GM21367 (cell line): ENCODE data around the gene PNMA6E.
"Not testable (repeated sequence)": the region's sequence is repeated elsewhere in the genome, so short reads cannot be mapped to it uniquely, and the experiment has no call there.

ENCODE experiments used
- ATAC-seq: cut with Tn5 transposase; IDR thresholded peaks from one replicate; pipeline ENCODE4 v1.9.1; 2021; ENCODE audit not compliant: unreplicated experiment

PNMA6E gene

DNA sequence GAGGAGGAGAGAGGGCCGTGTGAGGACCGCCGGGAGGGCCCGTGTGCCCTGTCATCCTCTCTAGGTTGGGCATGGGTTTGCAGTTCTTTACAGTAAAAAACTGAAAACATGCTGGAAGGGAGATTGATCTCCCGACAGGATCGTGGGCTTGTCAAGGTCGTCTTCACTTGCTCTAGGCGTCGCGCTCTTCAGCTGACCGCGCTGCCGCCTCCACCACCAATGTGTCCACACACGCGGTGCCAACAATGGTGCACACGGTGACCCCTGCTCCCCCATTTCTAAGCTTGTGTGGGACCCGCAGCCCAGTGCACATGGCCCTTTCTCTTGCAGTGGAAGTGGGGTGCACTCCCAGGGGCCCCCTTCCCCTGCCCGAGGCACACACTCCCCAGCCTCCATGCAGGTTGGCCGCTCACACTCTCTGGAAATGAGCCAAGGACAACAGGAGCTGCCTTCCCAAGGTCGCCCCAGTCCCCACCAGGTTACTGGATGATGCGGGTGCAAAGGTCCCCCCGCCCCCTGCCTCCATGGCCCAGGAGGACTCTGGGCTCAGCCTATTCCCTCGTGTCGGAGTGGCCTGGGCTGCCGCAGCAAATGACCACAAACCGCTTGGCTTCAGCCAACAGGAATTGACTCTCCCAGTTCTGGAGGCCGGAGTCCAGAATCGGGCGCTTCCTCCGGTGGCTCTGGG, 8.4 kb upstream of the PNMA6E start:
- no peak for ATAC-seq

DNA sequence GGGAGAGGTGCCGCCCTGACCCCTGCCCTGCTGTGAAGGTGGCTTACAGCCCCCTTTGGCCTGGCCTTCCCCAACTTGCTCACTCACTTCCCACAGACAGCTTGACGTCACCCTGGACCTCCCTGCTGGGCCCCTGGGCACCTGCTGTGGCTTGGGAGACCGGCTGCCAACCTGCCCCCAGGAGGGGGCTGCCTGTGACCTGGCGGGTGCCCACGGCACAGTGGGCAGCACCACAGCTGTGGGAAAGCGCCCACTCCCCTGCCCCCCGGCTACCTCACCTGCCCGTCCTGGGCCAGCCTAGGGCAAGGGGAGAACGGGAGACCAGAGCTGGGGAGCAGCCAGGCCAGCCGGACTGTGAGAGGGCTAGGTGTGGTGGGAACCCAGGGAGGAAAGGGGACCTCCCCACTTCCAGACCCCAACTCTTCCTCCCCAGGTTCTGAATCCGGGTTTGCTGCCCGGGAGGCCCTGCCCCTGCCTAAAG, 7.8 kb upstream of the PNMA6E start:
- no peak for ATAC-seq

DNA sequence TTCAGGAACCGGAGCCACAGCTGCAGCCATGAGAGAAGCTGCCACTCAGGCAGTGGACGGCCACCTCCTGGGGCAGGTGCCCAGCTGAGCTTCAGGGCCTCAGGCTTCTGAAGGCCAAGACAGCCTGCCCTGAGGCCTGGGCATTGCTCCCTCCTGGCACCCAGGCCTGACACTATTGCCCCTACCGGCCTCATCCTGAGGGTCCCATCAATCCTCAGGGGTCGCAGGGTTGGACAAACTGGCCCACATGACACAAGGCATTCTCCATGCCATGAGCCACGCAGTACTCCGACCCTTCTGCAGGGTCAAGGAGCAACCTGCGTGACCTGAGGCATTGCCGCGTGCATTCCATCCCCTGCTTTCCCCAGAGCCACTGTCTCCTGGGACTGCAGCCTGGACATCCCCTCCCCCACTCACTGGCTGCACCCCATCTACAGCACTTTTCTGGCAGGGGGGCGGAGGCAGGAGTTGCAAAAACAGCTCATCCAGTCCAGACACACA, 7.1 kb upstream of the PNMA6E start:
- ATAC-seq = no peak

DNA sequence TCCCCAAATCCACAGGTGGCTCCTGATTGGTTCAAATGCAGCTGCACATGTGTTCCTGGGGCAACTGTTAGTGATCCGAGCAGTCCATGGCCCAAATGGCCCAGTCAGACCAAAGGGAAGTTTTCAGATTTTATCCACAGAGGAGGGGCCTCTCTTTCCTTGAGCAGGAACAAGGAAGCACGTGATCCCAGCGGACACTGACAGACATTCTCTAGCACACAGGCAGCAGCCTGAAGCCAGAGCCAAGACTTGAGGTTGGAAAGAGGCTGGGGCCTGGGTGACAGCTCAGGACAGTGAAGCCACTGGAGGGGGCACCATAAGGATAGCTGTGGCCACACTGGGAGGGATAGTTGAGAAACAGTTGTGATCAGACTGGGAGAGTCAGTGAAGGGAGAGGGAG, 6.6 kb upstream of the PNMA6E start:
- no peak for ATAC-seq

DNA sequence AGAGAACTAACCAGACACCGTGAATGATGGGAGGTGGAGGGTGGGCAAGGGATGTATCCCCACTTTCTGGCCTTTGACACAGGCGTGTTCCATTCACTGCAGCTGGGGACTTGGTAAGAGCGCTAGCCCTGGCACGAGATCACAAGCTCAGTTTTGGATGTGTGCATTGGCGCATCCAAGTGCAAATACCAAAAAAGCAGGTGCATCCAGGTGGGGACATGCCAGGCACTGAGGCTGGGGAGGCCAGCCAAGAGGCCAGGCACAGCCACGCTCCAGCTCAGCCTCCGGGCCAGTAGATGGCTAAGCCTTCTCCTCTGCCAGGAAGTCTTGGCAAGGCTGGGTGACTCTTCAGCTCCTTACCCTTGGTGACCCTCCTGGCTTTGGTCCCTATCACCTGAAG, 5.8 kb upstream of the PNMA6E start:
- ATAC-seq = no peak

DNA sequence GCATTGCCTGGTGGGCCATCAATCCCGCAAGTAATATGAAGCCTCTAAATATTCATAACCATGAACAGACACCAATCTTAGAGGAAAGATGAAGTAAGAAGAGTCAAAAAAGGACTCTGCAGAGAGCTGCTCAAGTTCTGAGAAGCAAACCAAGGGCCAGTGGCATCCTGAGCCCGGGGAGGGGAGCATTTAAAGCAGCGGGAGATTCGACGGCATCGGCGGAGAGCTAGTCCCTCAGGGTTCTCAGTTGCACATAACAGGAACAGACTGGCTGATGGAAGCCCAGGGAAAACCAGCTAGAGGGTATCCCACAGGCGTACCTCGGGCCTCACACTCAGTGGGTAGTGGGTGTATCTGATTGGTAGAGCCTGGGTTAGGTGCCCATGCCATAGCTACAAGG, 4.9 kb upstream of the PNMA6E start:
- ATAC-seq = no peak

DNA sequence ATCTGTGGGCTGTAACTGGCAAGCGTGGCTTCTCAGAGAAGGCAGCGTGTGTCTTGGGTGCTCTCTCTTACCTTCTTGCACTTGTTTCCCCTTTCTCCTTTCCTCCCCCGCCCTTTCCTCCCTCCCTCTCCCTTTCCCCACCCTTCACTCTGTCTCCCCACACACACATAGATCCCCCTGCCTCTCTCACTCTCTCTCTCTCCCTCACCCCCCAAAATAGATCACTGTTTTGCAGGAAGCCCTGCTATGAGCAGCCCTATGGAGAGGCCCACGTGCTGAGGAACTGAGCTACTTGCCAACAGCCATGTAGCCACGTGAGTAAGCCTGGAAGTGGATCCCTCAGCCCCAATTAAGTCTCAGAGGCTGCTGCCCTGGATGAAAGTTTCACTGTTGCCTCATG, 4.3 kb upstream of the PNMA6E start:
- ATAC-seq = no peak

DNA sequence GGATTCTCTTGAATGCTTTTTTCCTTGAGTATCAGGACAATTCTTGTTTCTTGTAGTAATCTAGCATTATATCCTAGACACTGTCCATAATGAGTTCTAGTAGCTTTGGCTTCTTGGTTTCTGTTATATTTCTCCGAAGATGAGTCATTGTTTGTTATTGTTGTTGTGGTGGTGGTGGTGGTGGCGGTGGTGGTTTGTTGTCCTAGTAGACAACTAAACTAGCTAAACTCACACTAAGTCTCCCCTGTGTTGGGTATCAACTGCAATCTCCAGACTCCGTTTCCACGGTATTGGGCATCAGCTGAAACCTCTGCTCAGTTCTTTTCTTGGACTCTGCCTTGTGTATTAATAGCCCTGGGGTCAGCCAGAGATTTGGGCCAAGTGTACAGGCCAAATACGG, 3.2 kb upstream of the PNMA6E start:
- ATAC-seq = not testable (repeated sequence)

DNA sequence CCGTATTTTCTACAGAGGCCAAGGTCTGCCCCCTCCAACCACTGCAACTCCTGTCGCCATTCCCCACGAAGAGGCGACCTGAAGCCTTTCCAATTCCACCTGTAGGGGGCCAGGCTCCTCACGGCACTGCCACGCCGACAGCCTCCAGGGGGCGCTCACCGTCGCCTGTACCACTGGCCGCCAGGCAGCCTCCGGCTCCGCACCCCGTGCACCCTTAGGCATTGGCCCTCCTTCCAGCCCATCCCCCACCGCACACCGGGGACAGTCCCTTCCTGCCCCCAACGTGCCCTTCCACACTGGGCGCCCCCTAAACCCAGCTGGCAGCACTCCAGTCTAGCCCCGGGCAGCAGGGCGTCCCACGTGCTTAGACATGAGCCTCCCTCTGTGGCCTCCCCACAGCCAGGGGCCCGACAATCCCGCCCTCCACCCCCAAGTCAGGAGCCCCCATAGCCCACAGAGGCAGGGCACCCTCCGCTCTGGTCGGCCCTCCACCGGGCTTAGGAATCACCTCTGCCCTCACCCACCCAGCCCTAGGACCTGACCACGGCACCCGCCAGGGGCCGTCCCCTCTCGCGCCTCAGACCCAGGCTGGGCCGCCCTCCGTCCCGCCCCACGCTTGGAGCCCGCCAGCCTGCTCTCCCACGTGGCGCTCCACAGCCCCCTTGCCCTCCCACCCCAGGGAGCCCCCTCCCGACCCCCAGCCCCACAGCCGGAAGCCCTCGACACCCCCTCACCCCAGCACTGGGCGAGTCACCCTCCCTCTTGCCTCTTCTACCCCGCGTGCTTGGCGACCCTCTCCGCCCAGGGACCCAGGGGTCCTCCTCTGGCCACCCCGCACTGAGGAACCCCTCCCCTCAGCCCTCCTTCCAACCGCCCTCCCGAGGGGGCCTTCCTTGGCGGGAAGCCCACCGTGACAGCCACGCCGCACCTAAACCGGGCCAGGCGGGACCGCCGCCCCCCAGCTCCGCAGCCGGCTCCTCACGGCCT, 711 bp downstream of the PNMA6E start:
- no peak for ATAC-seq

DNA sequence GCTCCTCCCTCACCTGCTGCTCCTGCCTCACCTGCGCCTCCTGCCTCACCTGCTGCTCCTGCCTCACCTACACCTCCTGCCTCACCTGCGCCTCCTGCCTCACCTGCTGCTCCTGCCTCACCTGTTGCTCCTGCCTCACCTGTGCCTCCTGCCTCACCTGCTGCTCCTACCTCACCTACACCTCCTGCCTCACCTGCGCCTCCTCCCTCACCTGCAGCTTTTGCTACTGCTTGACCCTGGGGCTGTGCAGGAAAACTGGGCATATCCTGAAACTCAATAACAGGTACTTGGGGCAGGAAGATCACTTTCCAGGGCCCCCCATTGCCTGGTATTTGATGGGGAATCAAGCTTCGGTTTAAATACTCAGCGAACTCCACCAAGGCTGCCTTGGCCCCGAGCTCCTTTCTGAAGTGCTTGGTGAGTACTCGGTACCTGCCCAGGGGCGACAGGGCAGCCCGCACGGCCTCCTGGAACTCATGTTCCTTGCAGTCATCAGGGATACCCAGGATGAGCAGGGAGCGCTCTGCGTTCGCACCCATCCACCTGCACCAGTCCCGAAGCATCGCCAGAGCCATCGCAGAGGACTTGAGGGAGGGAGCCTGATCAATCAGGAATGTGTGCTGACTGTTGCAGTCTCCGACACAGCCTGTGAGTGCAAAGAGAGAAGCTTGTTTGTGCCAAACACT, 2.7 kb downstream of the PNMA6E start:
- ATAC-seq = no peak

DNA sequence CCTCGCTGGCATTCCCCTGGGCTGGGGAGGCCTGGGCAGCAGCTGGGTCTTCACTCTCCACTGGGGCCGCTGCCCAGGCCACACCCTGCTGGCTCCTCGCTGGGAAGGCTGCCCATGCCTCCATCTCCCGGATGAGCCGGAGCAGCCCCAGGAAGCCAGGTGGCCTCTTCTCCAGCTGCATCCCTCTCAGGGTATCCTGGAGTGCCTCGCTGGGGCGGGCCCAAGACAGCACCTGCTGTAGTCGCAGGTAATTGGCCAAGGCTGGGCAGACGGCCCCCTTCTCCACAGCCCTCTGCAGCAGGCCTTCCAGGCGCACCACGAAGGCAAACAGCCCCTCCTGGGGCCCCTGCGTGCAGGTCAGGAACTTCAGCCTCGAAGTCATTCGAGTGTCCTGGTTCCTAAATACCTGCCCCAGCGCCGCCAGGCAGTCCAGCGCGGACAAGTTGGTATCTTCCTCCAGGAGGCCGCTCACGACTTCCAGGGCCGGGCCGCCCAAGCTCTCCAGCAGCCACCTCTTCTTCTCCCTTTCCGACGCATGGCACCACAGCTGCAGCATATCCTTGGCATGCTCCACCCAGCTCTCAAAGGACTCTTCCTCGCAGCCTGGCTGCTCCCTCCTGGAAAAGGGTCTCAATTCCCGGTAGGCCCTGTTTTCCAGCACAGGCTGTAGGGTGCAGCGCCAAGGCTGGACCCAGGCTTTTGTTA, 3.7 kb downstream of the PNMA6E start:
- ATAC-seq = no peak

DNA sequence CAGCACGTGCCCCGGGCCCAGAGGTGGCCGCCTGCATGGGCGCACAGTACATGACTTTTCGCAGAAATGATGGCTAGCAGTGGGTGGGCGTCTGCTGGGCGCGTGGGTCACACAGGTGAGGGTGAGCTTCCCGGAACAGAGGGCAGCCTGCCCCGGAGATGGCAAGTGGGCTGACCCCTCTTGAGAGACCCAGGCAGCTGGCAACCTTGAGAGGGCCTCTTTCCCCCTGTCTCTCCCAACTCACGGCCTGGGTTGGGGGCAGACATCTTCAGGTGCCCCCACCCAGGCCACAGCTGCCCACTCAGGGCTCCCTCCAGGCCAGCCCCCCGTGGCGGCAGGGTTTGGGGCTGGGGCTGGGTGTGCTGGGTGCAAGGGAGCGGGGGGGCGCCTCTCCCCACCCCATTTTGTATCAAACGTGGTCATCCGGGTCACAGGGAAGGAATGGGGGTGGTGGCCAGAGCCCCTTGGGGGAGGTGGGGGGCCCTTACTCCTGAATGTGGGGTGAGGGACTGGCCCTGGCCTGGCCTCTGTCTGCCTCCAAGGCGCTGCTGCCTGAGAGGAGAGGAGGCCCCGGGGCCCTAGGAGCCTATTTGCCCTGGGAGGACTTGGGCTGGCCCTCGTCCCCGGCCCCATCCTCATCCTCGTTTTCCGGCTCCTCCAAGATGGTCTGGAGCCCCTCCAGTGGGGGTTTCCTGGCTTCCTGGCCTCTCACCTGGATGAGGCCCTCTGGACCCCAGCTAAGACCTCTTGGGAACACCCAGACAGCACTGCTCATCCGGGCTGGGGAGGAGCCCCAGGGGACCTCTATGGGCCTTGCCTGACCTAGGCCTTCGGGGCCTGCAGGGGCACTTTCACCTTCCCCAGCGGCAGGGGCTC, 4.6 kb downstream of the PNMA6E start:
- no peak for ATAC-seq

DNA sequence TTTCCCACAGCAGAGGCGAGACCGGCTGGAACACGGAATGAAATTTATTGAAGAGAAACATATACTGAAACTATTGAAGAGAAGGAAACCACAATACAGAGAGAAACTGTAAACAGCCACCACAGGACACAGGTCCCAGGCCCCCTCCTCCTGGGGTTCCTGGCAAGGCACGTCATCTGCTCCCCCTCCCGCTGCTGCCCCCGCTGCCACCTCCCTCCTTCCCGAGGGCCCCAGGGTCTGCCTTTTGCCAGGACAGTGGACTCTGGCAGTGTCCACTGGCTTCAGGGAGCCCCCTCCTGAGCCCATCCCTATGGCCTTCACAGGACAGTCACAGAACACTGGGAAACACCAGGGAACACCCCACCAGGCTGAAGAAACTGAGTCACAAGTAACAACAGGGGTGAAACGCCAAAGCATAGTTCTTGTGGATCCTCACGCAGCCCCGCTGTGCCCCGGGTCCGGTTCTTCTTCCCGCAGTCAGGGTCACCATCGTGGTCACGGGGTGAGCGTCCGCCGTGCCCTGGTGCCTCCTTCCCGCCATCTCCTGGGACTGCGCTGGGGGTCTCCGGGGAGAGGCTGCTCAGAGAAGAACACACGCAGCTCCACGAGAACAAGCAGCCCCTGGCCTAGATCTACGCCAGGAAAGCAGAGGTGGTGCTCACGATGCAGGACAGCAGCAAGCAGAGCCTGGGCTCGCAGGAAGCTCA, 5.4 kb downstream of the PNMA6E start:
- ATAC-seq = no peak

DNA sequence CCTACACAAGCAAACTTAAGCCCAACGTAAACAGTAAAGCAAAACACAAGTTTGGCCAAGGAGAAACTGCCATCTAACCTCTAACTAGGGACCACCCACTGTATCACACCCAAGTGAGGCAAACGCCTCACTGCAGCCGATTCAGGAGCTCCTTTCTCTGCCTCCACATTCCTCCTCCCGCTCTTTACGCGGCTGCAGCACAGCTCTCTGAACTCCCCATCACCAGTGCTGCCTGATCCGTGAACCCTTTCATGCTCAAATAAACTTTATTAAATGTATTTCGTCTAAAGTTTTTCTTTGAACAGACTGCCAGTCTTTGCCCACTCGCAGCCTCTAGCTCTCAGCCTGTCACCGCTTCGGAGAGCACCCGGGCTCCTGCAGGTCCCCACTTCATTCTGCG, 6.5 kb downstream of the PNMA6E start:
- ATAC-seq = no peak

DNA sequence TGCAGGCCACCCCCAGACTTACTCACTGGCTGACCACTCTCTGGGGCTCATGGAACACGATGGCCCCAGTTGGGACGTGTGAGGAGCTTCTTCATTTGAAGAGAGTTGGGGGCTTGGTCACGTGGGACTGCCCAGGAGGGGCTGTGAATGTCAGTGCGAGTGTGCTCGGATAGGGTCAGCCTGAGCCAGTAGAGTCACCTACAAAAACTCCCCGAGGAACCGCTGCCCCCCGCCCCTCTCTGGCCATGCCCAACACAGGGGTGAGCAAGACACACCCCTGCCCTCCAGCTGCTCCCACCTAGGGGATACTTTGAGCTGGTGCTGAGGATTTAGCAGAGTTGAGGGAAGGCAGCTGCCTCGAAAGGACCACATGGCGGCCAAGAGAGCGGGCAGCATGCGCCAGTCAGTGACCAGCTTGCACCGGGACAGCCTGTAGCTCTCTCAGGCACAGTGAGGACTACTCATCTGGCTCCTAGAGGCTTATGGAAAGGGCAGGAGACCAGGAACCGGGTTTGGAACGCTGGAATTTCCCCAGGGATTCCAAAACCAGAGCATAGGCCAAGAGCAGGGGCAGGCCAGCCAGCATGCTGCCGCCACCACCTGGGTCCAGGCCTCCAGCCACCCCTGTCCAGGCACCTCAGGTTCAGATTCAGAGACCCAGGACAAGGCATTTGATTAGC, 8.4 kb downstream of the PNMA6E start:
- ATAC-seq = no peak

DNA sequence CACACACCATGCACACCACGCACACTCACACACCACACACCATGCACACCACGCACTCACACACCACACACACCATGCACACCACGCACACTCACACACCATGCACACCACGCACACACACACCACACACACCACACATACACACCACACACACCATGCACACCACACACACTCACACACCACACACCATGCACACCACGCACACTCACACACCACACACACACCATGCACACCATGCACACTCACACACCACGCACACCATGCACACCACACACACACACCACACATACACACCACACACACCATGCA, 11.7 kb downstream of the PNMA6E start:
- ATAC-seq = not testable (repeated sequence)

DNA sequence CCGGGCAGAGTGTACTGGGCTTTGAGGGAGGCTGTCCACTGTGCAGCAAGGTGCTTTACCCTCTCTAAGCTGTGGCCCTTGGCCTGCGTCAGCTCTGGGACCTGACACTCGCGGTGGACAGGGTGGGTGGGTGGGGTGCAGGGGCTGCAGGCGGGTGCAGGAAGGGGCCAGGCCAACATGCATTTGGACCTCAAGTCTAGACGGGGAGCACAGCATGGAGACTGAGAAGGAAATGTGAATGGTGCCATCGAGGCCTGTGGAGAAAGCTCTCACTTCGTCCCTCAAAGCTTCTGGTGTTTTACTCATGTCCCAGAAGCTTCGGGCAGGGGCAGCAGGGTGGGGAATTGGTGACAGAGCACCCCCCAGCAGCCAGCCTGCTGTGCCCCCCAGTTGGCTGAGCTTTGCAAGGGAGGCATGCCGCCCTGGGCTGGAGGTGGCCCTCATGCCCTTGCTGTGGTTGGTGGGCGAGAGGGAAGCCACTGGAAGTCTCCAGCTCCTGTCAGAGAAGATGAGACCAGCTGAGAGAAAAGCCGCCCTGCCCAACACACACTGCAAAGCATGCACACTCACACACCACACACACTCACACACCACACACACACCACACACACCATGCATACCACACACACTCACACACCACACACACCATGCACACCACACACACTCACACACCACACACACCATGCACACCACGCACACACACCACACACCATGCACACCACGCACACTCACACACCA, 12.3 kb downstream of the PNMA6E start:
- ATAC-seq = no peak
